Smooth muscle cell of bladder (primary cell): ENCODE data around the gene RAB3IP. TPM values are rescaled to one million over a fixed set of nuclear protein-coding genes. Genes with fewer than 3 reads are reported as not detected.

Experiments
- total RNA-seq: library from RNA; depleted of rRNA; stranded (reverse); fragments of >200 nt; gene quantifications from 2 replicates; pipeline ENCODE4 v1.2.3, GENCODE V29; 2014

RAB3IP gene
- 3.1 and 6.3 TPM in 2 replicates for total RNA-seq

GRCh38 chr12:69738351-69739286 is at the start of gene RAB3IP:
RAB3IP (plus strand) TSS chr12:69738860; CDS start chr12:69755409, 16,549 bp downstream.

GRCh38 chr12:69698769-69699540 is 39.7 kb upstream of the RAB3IP start, which contains the start of gene BEST3:
BEST3 (minus strand) TSS chr12:69699303; CDS start chr12:69697798, 1,505 bp downstream.

GRCh38 chr12:69824966-69825560 is 86.4 kb downstream of the RAB3IP start, which contains the start of gene MYRFL:
MYRFL (plus strand) TSS chr12:69825227; CDS start chr12:69825518, 291 bp downstream.

Other genes with a start within 250 kb of the RAB3IP start
- 153 and 156 TPM in 2 replicates for gene CCT2, start 153.4 kb upstream of the RAB3IP start, total RNA-seq
- gene LRRC10, start 128.0 kb upstream of the RAB3IP start, total RNA-seq = under 0.01 TPM in 1 of 2 replicates, not detected in the other
- gene BEST3, start 39.6 kb upstream of the RAB3IP start, total RNA-seq = not detected in 2 replicates
- under 0.01 TPM in 2 replicates for gene MYRFL, start 86.4 kb downstream of the RAB3IP start, total RNA-seq